Stimulated activated naive CD8-positive, alpha-beta T cell treated with anti-CD3 and anti-CD28 coated beads, Interleukin-15, amount 100 ng/mL, for 72 hours (primary cell): ENCODE data around the gene CSTB.
A peak's percentile ranks its signal among the peaks of the same experiment; 100 is the strongest.

Source experiments
- ATAC-seq: fragments of 150-1000 bp; cut with Tn5 transposase; 2 replicates; pipeline ENCODE4 v1.10.0; 2021; ENCODE audit warnings: mild to moderate bottlenecking, moderate library complexity
- DNase-seq, 2 donors: peaks; one replicate each; pipeline ENCODE4 v3.0.0; 2021 to 2022
- H3K27ac Mint-ChIP-seq, 2 donors: one replicate each; pipeline ENCODE4 v1.8.0; 2022; ENCODE audit warnings: mild to moderate bottlenecking in 2 of 2, mixed read lengths in 2 of 2, moderate library complexity in 2 of 2
- H3K27me3 Mint-ChIP-seq: one replicate; pipeline ENCODE4 v1.8.0; 2022; ENCODE audit warnings: mixed read lengths
- H3K4me1 Mint-ChIP-seq: one replicate; pipeline ENCODE4 v1.8.0; 2022; ENCODE audit warnings: mild to moderate bottlenecking, mixed read lengths
- H3K4me3 Mint-ChIP-seq, 2 donors: one replicate each; pipeline ENCODE4 v1.8.0; 2022; ENCODE audit warnings: mild to moderate bottlenecking in 2 of 2, mixed read lengths in 2 of 2, moderate library complexity in 1 of 2
- H3K9me3 Mint-ChIP-seq, 2 donors: one replicate each; pipeline ENCODE4 v1.8.0; 2022; ENCODE audit warnings: mixed read lengths in 2 of 2

The CSTB gene

GRCh38 chr21:43783098-43783700, 7.1 kb upstream of the CSTB start:
- Mint-ChIP-seq H3K27ac (peak overlapping the region; percentile 64 to 87), H3K9me3 (no peaks in the 10 kb centered on the region), H3K27me3 (no peaks in the 10 kb centered on the region), H3K4me3 (peak overlapping the region; percentile 14 to 57), H3K4me1 (peaks cover 44% of the 10 kb centered on the region)
- ATAC-seq (peak; percentile 59), DNase-seq (peak in 1 of 2 donors; percentile 32)

- H3K27me3 Mint-ChIP-seq, result no peaks in the 10 kb centered on the region
Observed at GRCh38 chr21:43782431-43783097, 6.5 kb upstream of the CSTB start.

DNA sequence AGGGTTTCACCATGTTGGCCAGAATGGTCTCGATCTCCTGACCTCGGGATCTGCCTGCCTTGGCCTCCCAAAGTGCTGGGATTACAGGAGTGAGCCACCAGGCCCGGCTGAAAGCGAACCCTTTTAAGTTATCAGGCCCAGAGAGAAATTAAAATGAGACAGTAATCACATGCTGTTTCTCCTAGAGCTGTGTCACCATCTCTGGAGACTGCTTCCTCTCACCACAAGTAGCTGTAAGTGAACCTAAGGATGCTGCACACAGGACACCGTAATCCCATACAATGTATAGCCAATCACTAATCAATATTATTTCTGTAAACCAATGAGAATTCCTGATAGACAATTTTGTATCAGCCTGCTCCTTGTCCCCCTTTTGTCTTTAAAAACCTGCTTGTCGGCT, 5.7 kb upstream of the CSTB start:
- Mint-ChIP-seq H3K27me3 (no peaks in the 10 kb centered on the region), H3K27ac (peak overlapping the region in 1 of 2 donors; percentile 79), H3K4me3 (peak overlapping the region in 1 of 2 donors; percentile 57), H3K4me1 (peaks cover 54% of the 10 kb centered on the region), H3K9me3 (no peaks in the 10 kb centered on the region)
- ATAC-seq (no peak), DNase-seq (no peak)

More at GRCh38 chr21:43782431-43783097, 6.5 kb upstream of the CSTB start:
- peak; percentile 71 for ATAC-seq
- Mint-ChIP-seq H3K27ac (peak overlapping the region; percentile 79 to 87), H3K9me3 (no peaks in the 10 kb centered on the region), H3K4me3 (peak overlapping the region; percentile 14 to 57), H3K4me1 (peaks cover 50% of the 10 kb centered on the region)
- DNase-seq, result no peak

DNA sequence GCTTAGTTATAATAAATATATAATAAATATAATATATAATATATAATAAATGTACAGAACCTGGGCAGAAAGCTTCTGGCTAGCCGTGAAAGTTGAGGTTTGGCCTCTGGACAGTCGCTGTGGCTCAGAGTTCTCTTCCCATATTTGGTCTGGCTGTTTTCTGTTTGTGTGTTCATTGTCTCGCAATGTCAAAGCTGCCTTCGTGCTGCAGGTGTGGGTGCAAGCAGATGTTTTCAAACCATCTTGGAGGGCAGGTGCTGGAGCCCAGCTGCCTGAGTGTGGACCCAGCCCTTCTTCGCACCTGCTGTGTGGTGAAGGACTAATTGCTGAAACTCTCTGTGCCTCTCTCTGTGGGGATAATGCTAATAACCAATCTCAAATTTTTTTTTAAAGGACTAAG, 3.6 kb upstream of the CSTB start:
- H3K4me3 Mint-ChIP-seq, result no peak overlapping the region
- DNase-seq (no peak), ATAC-seq (no peak)
- peaks cover 66% of the 10 kb centered on the region for H3K4me1 Mint-ChIP-seq
- H3K27me3 Mint-ChIP-seq, result no peaks in the 10 kb centered on the region
- no peak overlapping the region for H3K27ac Mint-ChIP-seq
- no peaks in the 10 kb centered on the region for H3K9me3 Mint-ChIP-seq

GRCh38 chr21:43778469-43779335, 2.6 kb upstream of the CSTB start:
- peak overlapping the region; percentile 60 to 72 for H3K4me3 Mint-ChIP-seq
- DNase-seq, result no peak

GRCh38 chr21:43777953-43778352, 1.8 kb upstream of the CSTB start:
- peak overlapping the region in 1 of 2 donors; percentile 72 for H3K4me3 Mint-ChIP-seq
- no peak overlapping the region for H3K27ac Mint-ChIP-seq
- no peak for DNase-seq
- no peaks in the 10 kb centered on the region for H3K9me3 Mint-ChIP-seq
- no peaks in the 10 kb centered on the region for H3K27me3 Mint-ChIP-seq
- peaks cover 72% of the 10 kb centered on the region for H3K4me1 Mint-ChIP-seq
- no peak for ATAC-seq

More at GRCh38 chr21:43778469-43779335, 2.6 kb upstream of the CSTB start:
- Mint-ChIP-seq H3K27ac (peak overlapping the region; percentile 77 to 85), H3K27me3 (no peaks in the 10 kb centered on the region), H3K9me3 (no peaks in the 10 kb centered on the region), H3K4me1 (peaks cover 72% of the 10 kb centered on the region)
- no peak for ATAC-seq

- H3K4me1 Mint-ChIP-seq, result peaks cover 67% of the 10 kb centered on the region
- peaks cover 0 to 10% of the 10 kb centered on the region in 2 donors for H3K9me3 Mint-ChIP-seq
- H3K27ac Mint-ChIP-seq, result peak overlapping the region in 1 of 2 donors; percentile 42
- H3K27me3 Mint-ChIP-seq, result no peaks in the 10 kb centered on the region
- ATAC-seq (no peak), DNase-seq (no peak)
- peak overlapping the region; percentile 88 to 91 for H3K4me3 Mint-ChIP-seq
Observed at GRCh38 chr21:43775190-43775589, 918 bp downstream of the CSTB start.

GRCh38 chr21:43774163-43774562, 1.9 kb downstream of the CSTB start:
- no peak for ATAC-seq
- DNase-seq, result no peak
- Mint-ChIP-seq H3K4me3 (no peak overlapping the region), H3K27me3 (no peaks in the 10 kb centered on the region), H3K9me3 (peaks cover 0 to 10% of the 10 kb centered on the region in 2 donors), H3K27ac (peak overlapping the region in 1 of 2 donors; percentile 10), H3K4me1 (peaks cover 59% of the 10 kb centered on the region)

GRCh38 chr21:43772425-43772821, 3.7 kb downstream of the CSTB start:
- peaks cover 41% of the 10 kb centered on the region for H3K4me1 Mint-ChIP-seq
- no peaks in the 10 kb centered on the region for H3K27me3 Mint-ChIP-seq
- H3K9me3 Mint-ChIP-seq, result peaks cover 0 to 10% of the 10 kb centered on the region in 2 donors
- peak overlapping the region in 1 of 2 donors; percentile 50 for H3K27ac Mint-ChIP-seq
- ATAC-seq (no peak), DNase-seq (no peak)
- no peak overlapping the region for H3K4me3 Mint-ChIP-seq

GRCh38 chr21:43771698-43772424, 4.2 kb downstream of the CSTB start:
- ATAC-seq, result no peak

DNA sequence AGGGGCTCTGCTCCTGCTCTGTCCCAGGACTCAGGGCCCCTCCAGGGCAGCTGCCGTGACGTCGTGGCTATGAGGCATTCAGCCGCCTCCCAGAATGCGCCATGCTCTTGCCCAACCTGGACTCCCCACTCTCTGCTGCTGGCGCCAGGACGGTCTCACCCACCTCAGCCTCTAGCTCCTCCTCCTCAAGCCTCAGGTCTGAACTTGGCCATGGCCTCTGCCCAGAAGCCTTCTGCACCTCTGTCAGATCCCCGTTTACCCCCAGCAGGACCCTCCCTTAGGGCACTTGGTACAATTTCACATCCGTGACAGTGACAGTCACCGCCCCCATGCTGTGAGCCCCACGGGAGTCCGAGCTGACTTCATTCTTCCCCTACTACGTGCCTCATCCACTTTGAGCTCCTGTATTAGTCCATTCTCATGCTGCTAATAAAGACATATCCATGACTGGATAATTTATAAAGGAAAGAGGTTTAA, 4.9 kb downstream of the CSTB start:
- no peaks in the 10 kb centered on the region for H3K27me3 Mint-ChIP-seq
- no peak overlapping the region for H3K27ac Mint-ChIP-seq
- DNase-seq (no peak), ATAC-seq (no peak)
- peaks cover 39% of the 10 kb centered on the region for H3K4me1 Mint-ChIP-seq
- no peak overlapping the region for H3K4me3 Mint-ChIP-seq
- peaks cover 0 to 10% of the 10 kb centered on the region in 2 donors for H3K9me3 Mint-ChIP-seq

More at GRCh38 chr21:43771698-43772424, 4.2 kb downstream of the CSTB start:
- H3K27me3 Mint-ChIP-seq, result no peaks in the 10 kb centered on the region
- no peak overlapping the region for H3K27ac Mint-ChIP-seq
- peaks cover 39% of the 10 kb centered on the region for H3K4me1 Mint-ChIP-seq
- DNase-seq, result no peak
- H3K4me3 Mint-ChIP-seq, result no peak overlapping the region
- H3K9me3 Mint-ChIP-seq, result peaks cover 0 to 10% of the 10 kb centered on the region in 2 donors

GRCh38 chr21:43770066-43770655, 5.9 kb downstream of the CSTB start:
- peaks cover 31% of the 10 kb centered on the region for H3K4me1 Mint-ChIP-seq
- ATAC-seq (no peak), DNase-seq (no peak)
- peaks cover 0 to 10% of the 10 kb centered on the region in 2 donors for H3K9me3 Mint-ChIP-seq
- H3K4me3 Mint-ChIP-seq, result no peak overlapping the region
- no peak overlapping the region for H3K27ac Mint-ChIP-seq
- H3K27me3 Mint-ChIP-seq, result no peaks in the 10 kb centered on the region

DNA sequence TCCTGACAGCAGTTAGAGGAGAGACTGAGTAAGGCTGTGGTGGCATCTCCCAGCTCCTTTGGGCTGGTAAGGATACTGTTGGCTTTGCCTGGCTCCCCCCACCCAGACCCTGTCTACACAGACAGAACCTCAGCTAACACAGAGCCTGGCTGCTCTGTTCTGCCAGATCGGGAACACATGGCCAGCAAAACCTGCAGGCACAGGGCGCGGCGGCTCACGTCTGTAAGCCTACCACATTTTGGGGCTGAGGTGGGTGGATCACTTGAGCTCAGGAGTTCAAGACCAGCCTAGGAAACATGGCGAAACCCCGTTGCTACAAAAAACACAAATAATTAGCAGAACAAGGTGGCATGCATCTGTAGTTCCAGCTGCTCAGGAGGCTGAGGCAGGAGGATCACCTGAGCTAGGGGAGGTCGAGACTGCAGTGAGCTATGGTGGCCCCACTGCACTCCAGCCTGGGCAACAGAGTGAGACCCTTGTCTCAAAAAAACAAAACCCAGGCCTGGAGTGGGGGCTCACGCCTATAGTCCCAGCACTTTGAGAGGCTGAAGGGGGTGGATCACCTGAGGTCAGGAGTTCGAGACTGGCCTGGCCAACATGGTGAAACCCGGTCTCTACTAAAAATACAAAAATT, 6.7 kb downstream of the CSTB start:
- ATAC-seq, result no peak

DNA sequence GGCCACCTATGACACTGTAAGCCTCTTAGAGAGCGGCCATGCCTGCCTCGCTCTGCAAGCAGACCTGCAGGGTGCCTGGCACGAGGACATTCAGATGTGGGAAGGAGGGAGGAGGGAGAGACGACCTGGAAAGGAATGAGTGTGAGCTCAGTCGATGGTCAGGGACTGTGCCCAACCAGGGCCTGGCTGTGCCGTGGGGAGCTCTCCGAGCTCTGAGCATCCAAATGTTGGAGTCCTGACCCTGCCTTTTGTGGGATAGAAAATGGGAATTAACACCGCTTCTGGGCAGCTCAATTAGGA, 7.3 kb downstream of the CSTB start:
- Mint-ChIP-seq H3K4me1 (peaks cover 18% of the 10 kb centered on the region), H3K27ac (no peak overlapping the region), H3K27me3 (no peaks in the 10 kb centered on the region), H3K9me3 (peaks cover 0 to 10% of the 10 kb centered on the region in 2 donors), H3K4me3 (no peak overlapping the region)
- no peak for ATAC-seq
- no peak for DNase-seq

More for the DNA sequence above, 6.7 kb downstream of the CSTB start:
- H3K4me3 Mint-ChIP-seq, result no peak overlapping the region
- H3K9me3 Mint-ChIP-seq, result peaks cover 0 to 10% of the 10 kb centered on the region in 2 donors
- DNase-seq, result no peak
- no peaks in the 10 kb centered on the region for H3K27me3 Mint-ChIP-seq
- peak overlapping the region in 1 of 2 donors; percentile 84 for H3K27ac Mint-ChIP-seq
- peaks cover 24% of the 10 kb centered on the region for H3K4me1 Mint-ChIP-seq
